GM12801 (cell line): ENCODE measurements around the gene PSORS1C2.

Experiments used
- CTCF ChIP-seq: IDR thresholded peaks from one replicate; pipeline ENCODE4 v1.5.1; 2011; ENCODE audit warnings: control low read depth; ENCODE audit not compliant: insufficient read length; ENCODE audit errors: extremely low read depth

The PSORS1C2 gene

DNA sequence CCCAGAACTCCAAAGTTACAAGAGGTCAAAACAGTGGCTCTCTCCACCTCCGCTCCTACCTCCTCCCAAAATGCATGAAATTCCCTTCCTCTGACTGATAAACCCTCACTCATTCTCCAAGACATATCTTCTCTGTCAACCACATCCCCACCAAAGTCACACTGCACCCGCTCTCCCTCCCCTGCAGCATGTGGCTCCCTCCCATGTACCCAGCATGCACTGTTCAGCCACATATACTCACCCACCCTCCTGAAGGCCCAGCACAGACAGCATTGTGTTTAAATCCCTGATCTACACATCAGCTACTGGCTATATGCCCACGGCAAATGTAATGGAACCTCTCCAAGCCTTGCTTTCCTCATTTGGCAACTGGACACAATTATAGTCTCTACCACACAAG lies 37.1 kb upstream of the PSORS1C2 start:
- TF ChIP-seq CTCF = no peak

GRCh38 chr6:31174378-31174777 lies 35.5 kb upstream of the PSORS1C2 start:
- no peak for TF ChIP-seq CTCF

DNA sequence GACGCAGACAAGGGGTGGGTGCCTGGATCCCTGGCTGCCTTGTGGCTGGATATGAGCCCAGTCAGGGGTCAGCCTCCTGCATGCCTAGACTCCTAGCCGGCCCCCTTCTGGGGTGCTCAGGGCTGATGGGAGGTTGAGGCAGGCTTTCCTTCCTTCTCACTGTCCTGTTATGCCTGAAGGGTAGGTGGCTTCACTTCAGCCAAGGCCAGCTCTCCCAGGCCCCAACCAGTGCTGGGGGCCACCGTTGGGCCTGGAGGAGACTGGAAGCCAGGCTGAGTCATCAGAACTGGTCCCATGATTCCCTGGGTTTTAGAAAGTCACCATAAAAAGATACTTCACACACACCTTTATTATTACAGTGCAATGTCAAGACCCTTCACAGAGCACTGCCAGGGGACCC lies 34.5 kb upstream of the PSORS1C2 start:
- TF ChIP-seq CTCF = no peak

DNA sequence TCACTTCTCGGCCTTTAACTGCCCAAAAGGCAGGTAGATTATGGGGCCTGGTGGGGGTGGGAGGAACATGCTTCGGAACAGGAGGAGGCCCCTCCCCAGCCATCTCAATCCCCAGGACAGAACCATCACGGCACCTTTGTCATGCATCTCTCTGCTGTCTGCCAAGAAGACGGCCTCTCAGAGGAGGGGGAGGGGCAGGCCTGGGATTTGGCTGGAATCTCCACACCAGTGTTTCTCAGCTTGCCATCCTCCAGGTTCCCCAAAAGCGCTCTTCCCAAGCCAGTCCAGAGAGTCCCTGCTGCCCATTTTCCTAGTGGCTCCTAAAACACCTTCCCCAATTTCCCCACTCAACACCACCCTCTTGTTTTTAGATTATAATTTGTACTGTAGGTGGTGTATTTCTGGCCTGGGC lies 34.1 kb upstream of the PSORS1C2 start:
- no peak for TF ChIP-seq CTCF

DNA sequence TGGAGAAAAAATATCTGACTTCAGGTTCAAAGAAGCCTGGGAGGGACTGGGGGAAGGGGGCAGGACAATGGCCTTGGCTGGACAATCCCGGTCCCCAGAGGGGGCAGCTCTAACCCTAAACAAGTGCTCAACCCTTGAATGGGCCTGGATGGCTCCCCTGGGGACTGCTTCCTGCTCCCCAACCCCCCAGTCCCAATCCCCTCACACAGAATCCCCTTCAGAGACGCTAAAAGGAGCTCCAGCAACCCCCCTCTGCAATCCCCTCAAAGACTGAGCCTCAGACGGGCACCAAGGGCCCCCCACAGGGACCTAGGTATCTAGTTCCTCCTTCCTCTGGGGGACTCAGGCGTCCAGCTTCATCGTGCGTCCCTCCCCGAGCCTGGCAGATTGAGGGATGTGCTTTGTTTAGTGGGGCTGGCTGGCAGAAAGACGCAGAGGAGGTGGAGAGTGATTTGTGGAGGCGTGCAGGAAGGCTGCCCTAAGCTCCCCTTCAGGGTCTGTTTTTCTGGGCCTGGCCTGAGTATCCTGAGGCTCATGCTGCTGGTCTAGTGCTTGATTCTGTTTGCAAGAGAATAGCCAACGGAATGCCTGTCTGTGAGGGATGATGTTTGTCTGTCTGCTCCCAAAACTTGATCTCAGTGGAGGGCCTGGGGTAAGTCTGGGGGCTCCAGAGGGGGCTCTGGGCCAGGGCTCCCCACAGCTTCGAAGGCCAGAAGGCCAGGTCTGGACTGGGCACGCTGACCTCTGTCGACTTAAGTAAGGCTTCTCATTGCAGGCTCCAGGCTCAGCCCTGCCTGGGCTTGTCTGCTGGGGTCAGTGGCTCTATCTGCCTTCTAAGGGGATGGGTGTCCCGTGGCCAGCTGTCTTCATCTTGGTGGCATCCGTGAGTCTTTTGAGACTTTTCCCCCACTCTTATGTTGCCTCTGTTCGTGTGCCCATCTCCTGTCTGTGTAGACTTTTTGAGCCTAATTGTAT lies 33.4 kb upstream of the PSORS1C2 start:
- no peak for TF ChIP-seq CTCF

- TF ChIP-seq CTCF = no peak
Measured at GRCh38 chr6:31170987-31171671, 32.3 kb upstream of the PSORS1C2 start.

DNA sequence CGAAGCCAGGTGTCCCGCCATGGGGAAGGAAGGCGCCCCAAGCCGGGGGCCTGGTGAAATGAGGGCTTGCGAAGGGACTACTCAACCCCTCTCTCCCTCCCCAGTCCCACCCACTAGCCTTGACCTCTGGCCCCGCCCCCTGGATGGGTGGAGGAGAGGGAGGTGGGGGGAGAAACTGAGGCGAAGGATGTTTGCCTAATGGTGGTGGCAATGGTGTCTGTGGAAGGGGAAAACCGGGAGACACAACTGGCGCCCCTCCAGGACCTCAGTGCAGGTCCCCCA lies 31.7 kb upstream of the PSORS1C2 start, which contains the start of gene POU5F1:
Gene POU5F1 (minus strand): TSS at position 83 of the 282 bp plus-strand sequence. CDS start 62 bp downstream, at position 21.
- no peak for TF ChIP-seq CTCF
